Measurements from ENCODE around the gene RTF2.
"Not testable (repeated sequence)": the region's sequence is repeated elsewhere in the genome, so short reads cannot be mapped to it uniquely, and the experiment has no call there.

RTF2 gene

DNA sequence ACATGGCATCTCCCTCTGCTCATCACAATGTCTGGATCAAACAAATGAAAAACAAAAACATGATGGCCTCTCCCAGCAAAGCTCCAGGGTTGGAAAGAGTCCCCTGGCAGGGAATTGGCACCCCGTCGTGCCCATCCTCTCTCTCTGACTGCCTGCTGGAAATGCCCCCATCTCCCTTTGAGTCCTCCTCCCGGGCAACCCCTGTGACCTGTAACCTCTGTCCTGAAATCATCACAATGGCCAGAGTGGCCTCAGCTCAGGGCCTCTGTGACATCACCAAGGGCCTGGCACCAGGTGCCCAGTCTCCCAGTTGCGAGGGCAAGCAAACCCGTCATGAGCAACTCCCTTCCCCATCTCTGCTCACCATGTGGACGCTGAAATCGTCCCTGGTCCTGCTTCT is 56.0 kb downstream of the RTF2 start, which contains the start of gene FAM209A:
Gene FAM209A (plus strand): TSS at position 301 of the 400 bp plus-strand sequence. CDS start 65 bp downstream, at position 366.
- H3K4me1 Mint-ChIP-seq (ENCODE audit: low read depth); H3K27me3 Mint-ChIP-seq; H3K4me3 Mint-ChIP-seq; H3K27ac Mint-ChIP-seq: not testable (repeated sequence)
- H3K9me3 Mint-ChIP-seq = peaks cover 11% of the 10 kb centered on the region
- peaks cover 28% of the 10 kb centered on the region for H3K36me3 Mint-ChIP-seq (ENCODE audit: low read depth)

- Mint-ChIP-seq H3K4me1 (ENCODE audit: low read depth) (peaks cover 4% of the 10 kb centered on the region), H3K4me3 (no peak overlapping the region), H3K36me3 (ENCODE audit: low read depth) (no peaks in the 10 kb centered on the region), H3K27me3 (no peaks in the 10 kb centered on the region), H3K27ac (no peak overlapping the region), H3K9me3 (no peaks in the 10 kb centered on the region)
These were observed 59.1 kb downstream of the RTF2 start for GRCh38 chr20:56527521-56527920.

GRCh38 chr20:56532946-56533345 is 64.5 kb downstream of the RTF2 start, which contains the start of gene FAM209B:
FAM209B (plus strand) TSS chr20:56533246; CDS start chr20:56533342, 96 bp downstream.
- H3K27me3 Mint-ChIP-seq; H3K4me1 Mint-ChIP-seq (ENCODE audit: low read depth); H3K9me3 Mint-ChIP-seq; H3K27ac Mint-ChIP-seq; H3K4me3 Mint-ChIP-seq; H3K36me3 Mint-ChIP-seq (ENCODE audit: low read depth): not testable (repeated sequence)

- Mint-ChIP-seq H3K4me3 (no peak overlapping the region), H3K27me3 (no peaks in the 10 kb centered on the region), H3K27ac (no peak overlapping the region), H3K36me3 (ENCODE audit: low read depth) (no peaks in the 10 kb centered on the region), H3K9me3 (no peaks in the 10 kb centered on the region), H3K4me1 (ENCODE audit: low read depth) (no peaks in the 10 kb centered on the region)
These were observed 69.6 kb downstream of the RTF2 start for GRCh38 chr20:56537997-56538396.

DNA sequence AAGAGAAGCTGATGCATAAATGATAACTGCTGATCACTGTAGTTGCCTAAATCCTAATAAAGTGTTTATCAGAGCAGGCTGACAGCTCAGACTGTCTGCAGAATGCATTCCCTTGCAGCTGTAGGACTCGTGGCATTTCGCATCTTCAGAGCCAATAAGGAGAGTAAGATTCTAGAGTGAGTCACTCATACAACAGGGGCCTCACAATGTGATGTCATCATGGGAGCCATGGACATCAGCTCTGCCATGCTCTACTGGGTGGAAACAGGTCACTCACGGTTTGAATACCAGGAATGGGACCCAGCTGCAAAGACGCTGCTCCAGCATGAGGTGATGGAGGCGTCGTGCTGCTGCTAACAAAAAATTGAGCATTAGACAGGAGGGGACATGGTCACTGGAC is 72.0 kb downstream of the RTF2 start:
- Mint-ChIP-seq H3K27me3 (no peaks in the 10 kb centered on the region), H3K4me3 (no peak overlapping the region), H3K36me3 (ENCODE audit: low read depth) (no peaks in the 10 kb centered on the region), H3K27ac (no peak overlapping the region), H3K4me1 (ENCODE audit: low read depth) (no peaks in the 10 kb centered on the region), H3K9me3 (no peaks in the 10 kb centered on the region)

- H3K36me3 Mint-ChIP-seq (ENCODE audit: low read depth) = no peaks in the 10 kb centered on the region
- H3K9me3 Mint-ChIP-seq = no peaks in the 10 kb centered on the region
- H3K27ac Mint-ChIP-seq = no peak overlapping the region
- H3K4me3 Mint-ChIP-seq = no peak overlapping the region
- H3K4me1 Mint-ChIP-seq (ENCODE audit: low read depth) = no peaks in the 10 kb centered on the region
- no peaks in the 10 kb centered on the region for H3K27me3 Mint-ChIP-seq
These were observed 74.1 kb downstream of the RTF2 start for GRCh38 chr20:56542489-56543030.

DNA sequence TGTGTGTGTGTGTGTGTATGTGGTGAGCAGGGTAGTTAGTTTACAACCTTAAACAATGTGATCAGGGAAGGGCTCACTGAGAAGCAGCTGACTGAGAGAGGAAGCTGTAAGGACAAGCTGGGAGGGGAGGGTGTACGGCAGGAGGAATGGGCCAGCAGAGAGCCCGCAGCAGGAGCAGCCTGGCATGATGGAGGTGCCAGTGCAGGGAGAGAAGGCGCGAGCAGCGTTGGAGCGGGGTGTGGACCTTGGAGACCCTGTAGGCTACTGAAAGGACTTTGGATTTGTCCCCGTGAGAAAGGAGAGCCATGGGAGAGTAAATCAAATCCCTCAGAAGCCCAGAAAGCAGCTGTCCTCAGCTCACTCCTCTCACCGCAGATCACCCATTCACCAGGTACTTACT is 83.1 kb downstream of the RTF2 start:
- Mint-ChIP-seq H3K4me1 (ENCODE audit: low read depth) (peaks cover 7% of the 10 kb centered on the region), H3K36me3 (ENCODE audit: low read depth) (no peaks in the 10 kb centered on the region), H3K27me3 (no peaks in the 10 kb centered on the region), H3K4me3 (no peak overlapping the region), H3K27ac (no peak overlapping the region), H3K9me3 (no peaks in the 10 kb centered on the region)

DNA sequence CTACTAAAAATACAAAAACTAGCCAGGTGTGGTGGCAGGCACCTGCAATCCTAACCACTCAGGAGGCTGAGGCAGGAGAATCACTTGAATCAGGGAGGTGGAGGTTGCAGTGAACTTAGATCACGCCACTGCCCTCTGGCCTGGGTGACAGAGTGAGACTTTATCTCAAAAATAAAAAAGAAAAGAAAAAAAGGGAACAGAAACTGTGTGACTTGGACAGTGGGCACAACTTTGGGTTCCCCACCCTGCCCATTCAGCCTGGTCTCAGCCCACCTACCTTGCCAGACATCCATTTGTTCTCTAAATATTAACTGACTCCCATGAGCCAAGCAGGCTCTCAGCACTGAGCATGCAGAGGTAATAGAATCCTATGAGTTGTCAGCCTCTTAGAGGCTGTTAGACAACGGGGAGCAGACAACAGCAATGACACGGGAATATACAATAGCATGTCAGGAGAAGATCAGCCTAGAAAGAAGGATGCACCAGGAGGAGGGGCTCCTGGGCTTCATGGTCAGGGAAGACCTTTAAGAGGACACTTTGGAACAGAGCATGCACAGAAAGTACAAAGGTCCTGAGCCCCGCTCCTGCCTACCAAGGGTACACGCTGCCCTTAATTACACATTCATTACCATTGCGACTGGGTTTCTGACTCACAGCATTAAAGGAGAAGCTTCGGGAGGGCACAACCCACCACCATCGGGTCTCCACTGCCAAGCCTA is 84.6 kb downstream of the RTF2 start:
- H3K4me3 Mint-ChIP-seq = no peak overlapping the region
- no peaks in the 10 kb centered on the region for H3K27me3 Mint-ChIP-seq
- H3K9me3 Mint-ChIP-seq = no peaks in the 10 kb centered on the region
- H3K27ac Mint-ChIP-seq = no peak overlapping the region
- no peaks in the 10 kb centered on the region for H3K36me3 Mint-ChIP-seq (ENCODE audit: low read depth)
- peaks cover 7% of the 10 kb centered on the region for H3K4me1 Mint-ChIP-seq (ENCODE audit: low read depth)

- H3K4me3 Mint-ChIP-seq = no peak overlapping the region
- H3K27ac Mint-ChIP-seq = no peak overlapping the region
- no peaks in the 10 kb centered on the region for H3K27me3 Mint-ChIP-seq
- H3K9me3 Mint-ChIP-seq = no peaks in the 10 kb centered on the region
- no peaks in the 10 kb centered on the region for H3K36me3 Mint-ChIP-seq (ENCODE audit: low read depth)
- H3K4me1 Mint-ChIP-seq (ENCODE audit: low read depth) = peaks cover 7% of the 10 kb centered on the region
These were observed 86.4 kb downstream of the RTF2 start for GRCh38 chr20:56554869-56555268.

DNA sequence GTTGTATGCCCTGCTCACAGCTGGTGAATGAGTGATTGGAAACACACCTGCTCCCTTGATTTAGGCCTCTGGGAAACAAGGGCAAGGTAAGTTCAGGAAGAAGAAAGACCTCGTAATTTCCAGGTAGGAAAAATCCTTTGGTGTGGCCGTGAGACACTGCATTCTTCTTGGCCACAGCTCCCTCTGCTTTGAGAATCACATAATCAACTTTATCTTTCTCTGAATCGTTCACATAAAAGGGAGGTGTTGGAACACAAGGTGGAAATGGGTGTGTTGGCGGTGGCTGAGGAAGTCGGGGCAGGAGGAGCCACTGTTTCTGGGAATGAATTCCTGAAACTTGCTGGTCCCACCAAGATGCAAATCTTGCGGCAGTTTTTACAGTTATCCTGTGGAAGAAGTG is 90.5 kb downstream of the RTF2 start:
- H3K9me3 Mint-ChIP-seq = no peaks in the 10 kb centered on the region
- H3K4me3 Mint-ChIP-seq = no peak overlapping the region
- H3K27ac Mint-ChIP-seq = no peak overlapping the region
- no peaks in the 10 kb centered on the region for H3K36me3 Mint-ChIP-seq (ENCODE audit: low read depth)
- peaks cover 7% of the 10 kb centered on the region for H3K4me1 Mint-ChIP-seq (ENCODE audit: low read depth)
- no peaks in the 10 kb centered on the region for H3K27me3 Mint-ChIP-seq

GRCh38 chr20:56564526-56564925 is 96.1 kb downstream of the RTF2 start:
- H3K27me3 Mint-ChIP-seq; H3K9me3 Mint-ChIP-seq; H3K4me1 Mint-ChIP-seq (ENCODE audit: low read depth); H3K27ac Mint-ChIP-seq; H3K4me3 Mint-ChIP-seq; H3K36me3 Mint-ChIP-seq (ENCODE audit: low read depth): not testable (repeated sequence)

DNA sequence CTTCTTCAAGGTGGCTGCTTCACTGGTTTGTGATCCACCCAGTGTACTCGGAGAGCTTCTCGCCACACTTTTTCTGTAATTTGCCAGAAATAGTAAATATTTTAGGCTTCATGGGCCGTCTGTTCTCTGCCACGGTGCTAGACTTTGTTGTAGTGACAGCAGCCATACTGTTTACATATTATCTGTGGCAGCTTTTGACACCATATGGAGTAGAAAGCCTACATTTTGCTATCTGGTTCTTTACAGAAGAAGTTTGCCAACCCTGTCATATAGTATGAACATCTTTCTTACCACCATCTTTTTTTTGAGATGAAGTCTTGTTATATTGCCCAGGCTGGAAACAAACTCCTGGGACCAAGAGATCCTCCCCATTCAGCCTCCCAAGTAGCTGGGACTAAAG is 97.1 kb downstream of the RTF2 start:
- no peaks in the 10 kb centered on the region for H3K36me3 Mint-ChIP-seq (ENCODE audit: low read depth)
- peaks cover 4% of the 10 kb centered on the region for H3K27me3 Mint-ChIP-seq
- no peak overlapping the region for H3K4me3 Mint-ChIP-seq
- H3K4me1 Mint-ChIP-seq (ENCODE audit: low read depth) = no peaks in the 10 kb centered on the region
- H3K27ac Mint-ChIP-seq = no peak overlapping the region
- no peaks in the 10 kb centered on the region for H3K9me3 Mint-ChIP-seq

DNA sequence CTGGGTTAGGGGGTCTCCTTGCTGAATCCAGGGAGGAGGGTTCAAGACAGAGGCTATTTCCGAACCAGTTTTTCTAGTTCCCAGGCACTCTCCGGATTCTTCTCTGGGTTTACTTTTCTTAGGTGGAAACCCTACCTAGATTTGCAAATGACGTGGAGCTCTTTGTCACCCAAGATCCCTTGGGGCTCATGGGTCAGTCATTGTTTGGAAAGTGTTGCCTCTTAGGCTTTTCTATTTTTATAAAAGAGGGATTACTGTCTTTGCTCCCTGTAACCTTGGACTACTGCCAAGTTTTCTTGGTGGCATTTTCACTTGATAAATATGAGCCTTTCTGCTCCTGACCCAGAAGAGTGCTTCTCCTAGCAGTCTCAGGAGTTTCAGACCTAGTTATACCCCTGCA is 98.2 kb downstream of the RTF2 start:
- Mint-ChIP-seq H3K36me3 (ENCODE audit: low read depth) (no peaks in the 10 kb centered on the region), H3K27me3 (peaks cover 4% of the 10 kb centered on the region), H3K4me3 (no peak overlapping the region), H3K9me3 (no peaks in the 10 kb centered on the region), H3K27ac (no peak overlapping the region), H3K4me1 (ENCODE audit: low read depth) (no peaks in the 10 kb centered on the region)

Measured in stimulated activated naive CD8-positive, alpha-beta T cell treated with anti-CD3 and anti-CD28 coated beads, Interleukin-15, Interleukin-2, amounts not matched to agents 100 ng/mL and 50 ng/mL, for 24 hours (primary cell).